Measurements from ENCODE around the gene PKHD1. TPM values are rescaled to one million over a fixed set of nuclear protein-coding genes. Genes with fewer than 3 reads are reported as not detected.

Gene PKHD1
- total RNA-seq, 2 experiments from 2014 or later, result not detected

GRCh38 chr6:51913265-51913664 is 174.1 kb downstream of the PKHD1 start:
- POLR2A ChIA-PET, result no interaction called here
- no peak overlapping the region for H3K4me3 Mint-ChIP-seq
- no peaks in the 10 kb centered on the region for H3K9me3 Mint-ChIP-seq
- H3K4me1 Mint-ChIP-seq, result no peaks in the 10 kb centered on the region
- no peak overlapping the region for H3K27ac Mint-ChIP-seq
- no peak for DNase-seq
- CTCF ChIA-PET, result no interaction called here
- peaks cover 13% of the 10 kb centered on the region for H3K27me3 Mint-ChIP-seq
- no peaks in the 10 kb centered on the region for H3K36me3 Mint-ChIP-seq (ENCODE audit: low read depth)

GRCh38 chr6:51910851-51911250 is 176.6 kb downstream of the PKHD1 start:
- no peak for DNase-seq
- CTCF ChIA-PET, result no interaction called here
- Mint-ChIP-seq H3K4me1 (no peaks in the 10 kb centered on the region), H3K9me3 (no peaks in the 10 kb centered on the region), H3K36me3 (ENCODE audit: low read depth) (no peaks in the 10 kb centered on the region), H3K27me3 (peaks cover 13% of the 10 kb centered on the region), H3K27ac (no peak overlapping the region), H3K4me3 (no peak overlapping the region)
- POLR2A ChIA-PET, result no interaction called here

GRCh38 chr6:51908243-51908642 is 179.2 kb downstream of the PKHD1 start:
- no peaks in the 10 kb centered on the region for H3K9me3 Mint-ChIP-seq
- no peak overlapping the region for H3K27ac Mint-ChIP-seq
- no peaks in the 10 kb centered on the region for H3K4me1 Mint-ChIP-seq
- no peak overlapping the region for H3K4me3 Mint-ChIP-seq
- peaks cover 9% of the 10 kb centered on the region for H3K27me3 Mint-ChIP-seq
- ChIA-PET POLR2A (no interaction called here), CTCF (interaction anchor here (0.6 kb wide), 1 partner anchor 36 kb away, joined by 4 read pairs; no protein-coding TSS in a partner anchor)
- DNase-seq, result no peak
- H3K36me3 Mint-ChIP-seq (ENCODE audit: low read depth), result no peaks in the 10 kb centered on the region

- Mint-ChIP-seq H3K4me1 (no peaks in the 10 kb centered on the region), H3K27me3 (no peaks in the 10 kb centered on the region), H3K4me3 (no peak overlapping the region), H3K9me3 (no peaks in the 10 kb centered on the region), H3K27ac (no peak overlapping the region), H3K36me3 (ENCODE audit: low read depth) (no peaks in the 10 kb centered on the region)
- POLR2A ChIA-PET, result no interaction called here
- CTCF ChIA-PET, result no interaction called here
- DNase-seq, result no peak
Measured at GRCh38 chr6:51901766-51902764, 185.3 kb downstream of the PKHD1 start.

- POLR2A ChIA-PET, result no interaction called here
- Mint-ChIP-seq H3K4me1 (no peaks in the 10 kb centered on the region), H3K4me3 (no peak overlapping the region), H3K36me3 (ENCODE audit: low read depth) (no peaks in the 10 kb centered on the region), H3K9me3 (no peaks in the 10 kb centered on the region), H3K27me3 (no peaks in the 10 kb centered on the region), H3K27ac (no peak overlapping the region)
- DNase-seq, result no peak
- CTCF ChIA-PET, result no interaction called here
Measured at GRCh38 chr6:51893366-51893765, 194.0 kb downstream of the PKHD1 start.

DNA sequence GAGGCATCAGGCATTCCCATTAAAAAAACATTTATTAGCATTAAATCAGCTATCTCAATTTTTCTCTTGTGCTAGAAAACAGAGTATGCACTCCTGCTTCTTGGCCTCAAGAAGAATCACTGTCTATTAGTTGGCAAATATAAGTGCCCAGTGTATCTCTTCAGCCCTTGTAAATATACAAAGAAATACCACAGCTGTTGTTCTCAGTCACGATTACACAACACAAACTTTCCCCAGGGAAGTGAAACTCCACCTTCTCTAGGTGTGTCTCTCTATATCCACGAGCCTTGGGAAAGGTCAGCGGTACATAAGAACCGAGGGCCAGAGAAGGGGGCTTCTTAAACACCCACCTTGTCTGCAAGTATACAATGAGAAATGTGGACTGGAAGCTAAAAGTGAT is 194.7 kb downstream of the PKHD1 start:
- H3K9me3 Mint-ChIP-seq, result no peaks in the 10 kb centered on the region
- DNase-seq, result no peak
- ChIA-PET POLR2A (no interaction called here), CTCF (no interaction called here)
- no peaks in the 10 kb centered on the region for H3K27me3 Mint-ChIP-seq
- no peak overlapping the region for H3K4me3 Mint-ChIP-seq
- H3K4me1 Mint-ChIP-seq, result no peaks in the 10 kb centered on the region
- H3K27ac Mint-ChIP-seq, result no peak overlapping the region
- no peaks in the 10 kb centered on the region for H3K36me3 Mint-ChIP-seq (ENCODE audit: low read depth)

DNA sequence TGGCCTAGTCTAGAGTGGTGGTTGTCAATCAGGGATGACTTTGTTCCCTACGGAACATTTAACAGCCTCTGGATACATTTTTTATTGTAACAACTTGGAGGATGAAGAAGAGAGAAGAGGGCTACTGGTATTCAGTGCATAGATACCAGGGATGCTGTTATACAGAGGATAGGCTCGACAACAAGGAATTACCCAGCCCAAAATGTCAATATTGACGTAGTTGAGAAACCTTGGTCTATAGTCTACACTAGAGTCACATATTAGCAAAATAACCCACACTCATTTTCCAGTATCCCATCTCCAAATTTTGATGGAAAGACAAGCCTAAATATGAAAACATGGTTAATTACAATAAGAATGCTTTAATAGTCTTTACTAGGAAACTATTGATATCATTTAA is 195.1 kb downstream of the PKHD1 start:
- H3K27ac Mint-ChIP-seq, result no peak overlapping the region
- no peak overlapping the region for H3K4me3 Mint-ChIP-seq
- H3K27me3 Mint-ChIP-seq, result no peaks in the 10 kb centered on the region
- no peaks in the 10 kb centered on the region for H3K36me3 Mint-ChIP-seq (ENCODE audit: low read depth)
- POLR2A ChIA-PET, result no interaction called here
- CTCF ChIA-PET, result no interaction called here
- no peaks in the 10 kb centered on the region for H3K9me3 Mint-ChIP-seq
- no peak for DNase-seq
- H3K4me1 Mint-ChIP-seq, result no peaks in the 10 kb centered on the region

- no peaks in the 10 kb centered on the region for H3K27me3 Mint-ChIP-seq
Measured at GRCh38 chr6:51891784-51892183, 195.6 kb downstream of the PKHD1 start.

DNA sequence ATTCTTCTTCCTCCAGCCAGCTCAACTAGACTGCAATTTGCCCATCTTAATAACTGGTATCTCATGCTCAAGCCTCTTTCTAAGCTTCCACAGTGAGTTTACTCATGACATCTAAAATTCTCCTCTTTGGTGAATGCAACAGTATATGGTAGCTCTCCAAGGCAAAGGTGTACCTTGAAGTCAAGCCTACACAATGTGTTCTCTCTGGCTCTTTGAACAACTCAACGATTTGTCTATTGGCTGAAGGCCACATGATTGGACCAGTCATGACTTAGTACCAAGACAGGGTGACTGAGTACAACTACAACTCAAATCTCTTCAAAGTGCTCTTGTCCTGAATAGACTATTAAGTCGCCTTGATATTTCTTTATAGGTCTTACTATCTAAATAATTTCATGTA is 199.6 kb downstream of the PKHD1 start:
- ChIA-PET CTCF (no interaction called here), POLR2A (no interaction called here)
- Mint-ChIP-seq H3K4me1 (no peaks in the 10 kb centered on the region), H3K36me3 (ENCODE audit: low read depth) (no peaks in the 10 kb centered on the region), H3K27me3 (no peaks in the 10 kb centered on the region), H3K27ac (no peak overlapping the region), H3K9me3 (no peaks in the 10 kb centered on the region), H3K4me3 (no peak overlapping the region)
- no peak for DNase-seq

More at GRCh38 chr6:51891784-51892183, 195.6 kb downstream of the PKHD1 start:
- Mint-ChIP-seq H3K9me3 (no peaks in the 10 kb centered on the region), H3K27ac (no peak overlapping the region), H3K36me3 (ENCODE audit: low read depth) (no peaks in the 10 kb centered on the region), H3K4me3 (no peak overlapping the region), H3K4me1 (no peaks in the 10 kb centered on the region)
- ChIA-PET CTCF (no interaction called here), POLR2A (no interaction called here)
- DNase-seq, result no peak

- POLR2A ChIA-PET, result no interaction called here
- no peak overlapping the region for H3K27ac Mint-ChIP-seq
- CTCF ChIA-PET, result no interaction called here
- H3K9me3 Mint-ChIP-seq, result no peaks in the 10 kb centered on the region
- H3K27me3 Mint-ChIP-seq, result no peaks in the 10 kb centered on the region
- H3K36me3 Mint-ChIP-seq (ENCODE audit: low read depth), result no peaks in the 10 kb centered on the region
- DNase-seq, result no peak
- H3K4me3 Mint-ChIP-seq, result no peak overlapping the region
- no peaks in the 10 kb centered on the region for H3K4me1 Mint-ChIP-seq
Measured at GRCh38 chr6:51885957-51886356, 201.5 kb downstream of the PKHD1 start.

GRCh38 chr6:51868591-51869355 is 218.6 kb downstream of the PKHD1 start:
- Mint-ChIP-seq H3K4me1 (no peaks in the 10 kb centered on the region), H3K27me3 (no peaks in the 10 kb centered on the region), H3K4me3 (no peak overlapping the region), H3K27ac (no peak overlapping the region), H3K36me3 (ENCODE audit: low read depth) (no peaks in the 10 kb centered on the region), H3K9me3 (peaks cover under 1% of the 10 kb centered on the region)
- DNase-seq, result no peak
- ChIA-PET POLR2A (no interaction called here), CTCF (no interaction called here)

DNA sequence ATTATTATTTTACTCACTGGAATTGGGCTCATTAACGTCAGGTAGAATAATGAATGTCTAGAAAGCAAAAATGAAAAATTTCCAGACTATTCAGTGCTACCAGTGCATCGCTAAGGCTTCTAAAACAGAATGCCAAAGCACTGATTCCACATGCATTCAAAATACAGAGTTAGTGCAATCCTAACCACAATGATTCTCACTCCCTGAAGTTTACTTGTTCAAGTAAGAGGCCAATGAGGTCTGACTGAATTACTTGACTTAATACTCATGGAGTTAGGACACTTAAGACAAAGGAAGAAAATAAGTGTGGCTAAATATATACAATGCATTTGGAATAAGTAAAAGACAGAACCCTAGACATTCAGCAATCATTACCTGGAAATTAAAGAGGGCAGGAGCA is 220.5 kb downstream of the PKHD1 start:
- Mint-ChIP-seq H3K9me3 (no peaks in the 10 kb centered on the region), H3K27ac (no peak overlapping the region), H3K4me3 (no peak overlapping the region), H3K4me1 (no peaks in the 10 kb centered on the region), H3K36me3 (ENCODE audit: low read depth) (no peaks in the 10 kb centered on the region), H3K27me3 (no peaks in the 10 kb centered on the region)
- DNase-seq, result no peak
- ChIA-PET POLR2A (no interaction called here), CTCF (no interaction called here)

- no peak for DNase-seq
- Mint-ChIP-seq H3K27me3 (no peaks in the 10 kb centered on the region), H3K36me3 (ENCODE audit: low read depth) (no peaks in the 10 kb centered on the region), H3K9me3 (no peaks in the 10 kb centered on the region), H3K4me1 (no peaks in the 10 kb centered on the region), H3K4me3 (no peak overlapping the region), H3K27ac (no peak overlapping the region)
- ChIA-PET CTCF (no interaction called here), POLR2A (no interaction called here)
Measured at GRCh38 chr6:51865996-51866395, 221.4 kb downstream of the PKHD1 start.

Measured in activated CD4-positive, alpha-beta T cell treated with anti-CD3 and anti-CD28 coated beads, Interleukin-2, amount 10 ng/mL, durations not matched to agents 7 days and 5 days (primary cell).